C4-2B (cell line): ENCODE results near the gene CLMN.

Source experiments
- ZFX ChIP-seq: fragments of 450-650 bp; IDR thresholded peaks from 2 replicates; pipeline ENCODE4 v1.6.1; 2017
- TF ChIP-seq, protein P1 (sequence below): fragments of 450-650 bp; conservative IDR thresholded peaks from 2 replicates; pipeline ENCODE4 v1.5.1; 2017; ENCODE audit warnings: mild to moderate bottlenecking

GRCh38 chr14:95287176-95287754 lies 32.4 kb downstream of the CLMN start:
- TF ChIP-seq, protein P1, sequence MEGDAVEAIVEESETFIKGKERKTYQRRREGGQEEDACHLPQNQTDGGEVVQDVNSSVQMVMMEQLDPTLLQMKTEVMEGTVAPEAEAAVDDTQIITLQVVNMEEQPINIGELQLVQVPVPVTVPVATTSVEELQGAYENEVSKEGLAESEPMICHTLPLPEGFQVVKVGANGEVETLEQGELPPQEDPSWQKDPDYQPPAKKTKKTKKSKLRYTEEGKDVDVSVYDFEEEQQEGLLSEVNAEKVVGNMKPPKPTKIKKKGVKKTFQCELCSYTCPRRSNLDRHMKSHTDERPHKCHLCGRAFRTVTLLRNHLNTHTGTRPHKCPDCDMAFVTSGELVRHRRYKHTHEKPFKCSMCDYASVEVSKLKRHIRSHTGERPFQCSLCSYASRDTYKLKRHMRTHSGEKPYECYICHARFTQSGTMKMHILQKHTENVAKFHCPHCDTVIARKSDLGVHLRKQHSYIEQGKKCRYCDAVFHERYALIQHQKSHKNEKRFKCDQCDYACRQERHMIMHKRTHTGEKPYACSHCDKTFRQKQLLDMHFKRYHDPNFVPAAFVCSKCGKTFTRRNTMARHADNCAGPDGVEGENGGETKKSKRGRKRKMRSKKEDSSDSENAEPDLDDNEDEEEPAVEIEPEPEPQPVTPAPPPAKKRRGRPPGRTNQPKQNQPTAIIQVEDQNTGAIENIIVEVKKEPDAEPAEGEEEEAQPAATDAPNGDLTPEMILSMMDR: no peak
- TF ChIP-seq ZFX: no peak
